Measurements from ENCODE around the gene MPPED1.

DNA sequence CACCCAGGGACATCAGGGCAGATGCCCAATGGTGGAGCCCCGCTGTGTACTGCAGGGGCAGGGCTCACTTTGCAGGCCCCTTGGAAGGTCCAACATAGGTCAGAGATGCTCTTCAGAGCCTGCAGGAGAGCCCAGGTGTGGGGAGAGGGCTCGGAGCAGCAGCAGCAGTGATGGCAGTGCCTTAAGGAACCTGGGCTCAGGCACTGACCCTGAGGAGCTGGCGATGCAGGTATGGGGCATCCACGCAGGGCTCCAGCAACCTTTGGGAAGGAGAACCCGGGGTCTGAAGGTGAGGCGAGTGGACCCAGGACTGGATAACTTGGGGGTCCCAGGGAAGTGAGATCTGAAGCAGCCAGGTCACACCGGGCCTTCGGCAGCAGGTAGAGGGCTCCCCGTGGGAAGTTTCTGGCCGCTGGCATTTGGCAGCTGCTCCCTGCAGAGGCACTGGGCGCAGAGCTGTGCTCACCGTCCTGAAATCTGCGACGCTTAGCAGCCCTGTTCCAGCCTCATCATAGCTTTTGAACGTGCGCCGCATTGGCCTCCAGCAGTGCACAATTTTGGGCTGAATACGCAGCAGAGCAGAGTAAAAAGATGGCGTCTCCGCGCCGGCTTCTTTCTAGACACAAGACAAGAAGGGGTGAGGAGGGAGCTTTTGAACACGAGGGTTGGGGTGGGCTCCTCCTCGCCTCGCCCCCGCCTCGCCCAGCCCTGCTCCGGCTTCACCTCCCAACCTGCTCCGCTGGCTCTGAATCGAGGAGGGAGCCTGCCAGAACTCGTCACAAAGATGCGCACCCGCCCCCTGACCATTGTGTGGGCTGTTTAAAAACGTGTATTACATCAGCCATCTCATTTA, 118.8 kb downstream of the MPPED1 start:
- TF ChIP-seq, protein P1, sequence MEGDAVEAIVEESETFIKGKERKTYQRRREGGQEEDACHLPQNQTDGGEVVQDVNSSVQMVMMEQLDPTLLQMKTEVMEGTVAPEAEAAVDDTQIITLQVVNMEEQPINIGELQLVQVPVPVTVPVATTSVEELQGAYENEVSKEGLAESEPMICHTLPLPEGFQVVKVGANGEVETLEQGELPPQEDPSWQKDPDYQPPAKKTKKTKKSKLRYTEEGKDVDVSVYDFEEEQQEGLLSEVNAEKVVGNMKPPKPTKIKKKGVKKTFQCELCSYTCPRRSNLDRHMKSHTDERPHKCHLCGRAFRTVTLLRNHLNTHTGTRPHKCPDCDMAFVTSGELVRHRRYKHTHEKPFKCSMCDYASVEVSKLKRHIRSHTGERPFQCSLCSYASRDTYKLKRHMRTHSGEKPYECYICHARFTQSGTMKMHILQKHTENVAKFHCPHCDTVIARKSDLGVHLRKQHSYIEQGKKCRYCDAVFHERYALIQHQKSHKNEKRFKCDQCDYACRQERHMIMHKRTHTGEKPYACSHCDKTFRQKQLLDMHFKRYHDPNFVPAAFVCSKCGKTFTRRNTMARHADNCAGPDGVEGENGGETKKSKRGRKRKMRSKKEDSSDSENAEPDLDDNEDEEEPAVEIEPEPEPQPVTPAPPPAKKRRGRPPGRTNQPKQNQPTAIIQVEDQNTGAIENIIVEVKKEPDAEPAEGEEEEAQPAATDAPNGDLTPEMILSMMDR (IDR thresholded peaks at IDR 0.05): no peak
- TF ChIP-seq ZFX (IDR thresholded peaks at IDR 0.05; ENCODE audit: borderline replicate concordance): no peak
